ENCODE results near the gene PRSS23.

The PRSS23 gene

GRCh38 chr11:86784241-86784681 lies 16.1 kb upstream of the PRSS23 start:
- Histone ChIP-seq H3K4me3 (ENCODE audit: low read depth, low read length) (no peak overlapping the region), H3K27me3 (replicated peaks) (no peaks in the 10 kb centered on the region), H3K27ac (no peak overlapping the region), H3K36me3 (replicated peaks) (no peaks in the 10 kb centered on the region)
- in situ Hi-C loops (cut with HindIII; ENCODE audit: low pct_ligation_motif_present, low sequenced_read_pairs), result no loop called here
- no peak for TF ChIP-seq CTCF (IDR thresholded peaks at IDR 0.05; ENCODE audit: low read depth, low read length, missing control alignments)
- no peak for DNase-seq

DNA sequence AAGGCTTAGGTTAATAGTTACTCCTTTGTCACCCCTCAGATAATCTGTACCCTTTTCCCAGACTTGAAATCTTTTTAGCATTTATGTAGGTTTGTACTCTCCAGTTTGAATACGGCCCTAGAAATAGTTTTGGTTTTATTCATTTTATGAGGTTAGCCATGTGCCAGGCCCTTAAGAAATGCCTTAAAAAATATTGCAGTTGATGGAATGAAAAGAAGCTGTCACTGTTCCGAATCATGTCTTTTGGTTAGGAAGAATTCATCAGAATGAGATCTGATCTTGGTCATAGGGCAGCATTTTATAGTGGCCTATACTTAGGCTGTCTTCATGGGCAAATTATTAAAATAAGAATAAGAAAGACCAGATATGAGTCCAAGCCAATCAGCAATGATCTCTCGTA lies 14.8 kb upstream of the PRSS23 start:
- TF ChIP-seq CTCF (IDR thresholded peaks at IDR 0.05; ENCODE audit: low read depth, low read length, missing control alignments), result no peak

DNA sequence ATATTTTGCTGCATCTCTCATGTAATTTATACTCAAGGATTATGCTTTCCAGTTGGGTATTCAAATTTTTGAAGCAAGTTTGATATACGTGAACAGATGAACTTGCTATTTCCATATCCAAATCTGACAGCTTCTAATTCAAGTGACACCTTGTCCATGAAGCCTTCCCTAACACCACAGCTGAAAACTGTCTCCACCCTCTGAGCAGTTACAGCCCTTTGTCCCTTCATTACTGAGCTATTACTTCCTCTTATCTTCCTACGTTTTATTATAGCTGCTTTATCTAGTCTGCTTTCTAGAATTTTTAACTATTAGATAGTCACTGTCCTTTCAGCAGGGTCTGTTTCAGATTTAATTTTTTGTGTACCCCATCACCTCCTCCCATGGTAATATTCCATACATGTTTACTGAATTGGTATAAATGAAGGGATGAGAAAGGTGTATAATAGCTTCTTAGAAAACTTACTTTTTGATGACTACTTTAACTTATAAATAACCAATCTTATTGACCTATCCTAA lies 13.3 kb upstream of the PRSS23 start:
- Histone ChIP-seq H3K27ac (no peak overlapping the region), H3K36me3 (replicated peaks) (no peaks in the 10 kb centered on the region), H3K27me3 (replicated peaks) (no peaks in the 10 kb centered on the region), H3K4me3 (ENCODE audit: low read depth, low read length) (no peak overlapping the region)
- TF ChIP-seq CTCF (IDR thresholded peaks at IDR 0.05; ENCODE audit: low read depth, low read length, missing control alignments), result no peak
- no peak for DNase-seq
- in situ Hi-C loops (cut with HindIII; ENCODE audit: low pct_ligation_motif_present, low sequenced_read_pairs), result no loop called here

More for the DNA sequence above, 14.8 kb upstream of the PRSS23 start:
- H3K36me3 ChIP-seq (replicated peaks), result no peaks in the 10 kb centered on the region
- DNase-seq, result no peak
- in situ Hi-C loops (cut with HindIII; ENCODE audit: low pct_ligation_motif_present, low sequenced_read_pairs), result no loop called here
- H3K27me3 ChIP-seq (replicated peaks), result no peaks in the 10 kb centered on the region
- H3K4me3 ChIP-seq (ENCODE audit: low read depth, low read length), result no peak overlapping the region
- no peak overlapping the region for H3K27ac ChIP-seq

DNA sequence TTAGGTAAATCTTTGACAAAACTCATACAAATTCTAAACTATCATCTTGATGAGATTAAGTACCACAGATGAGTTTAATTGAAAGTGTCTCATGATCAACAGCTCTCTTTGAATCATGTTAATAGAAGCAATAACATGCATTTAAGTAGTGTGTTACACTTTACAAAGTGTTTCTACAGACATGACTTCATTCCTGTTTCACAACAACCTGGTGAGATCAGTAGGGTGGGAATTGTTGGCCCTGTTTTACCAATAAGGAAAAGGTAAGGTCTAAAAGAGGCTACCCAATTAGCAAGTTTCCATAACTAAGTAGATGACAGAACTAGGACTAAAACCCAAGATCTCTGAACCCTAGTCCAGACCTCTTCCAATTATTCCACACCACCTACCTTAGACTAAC lies 12.7 kb upstream of the PRSS23 start:
- no peak overlapping the region for H3K27ac ChIP-seq
- in situ Hi-C loops (cut with HindIII; ENCODE audit: low pct_ligation_motif_present, low sequenced_read_pairs), result no loop called here
- no peak for TF ChIP-seq CTCF (IDR thresholded peaks at IDR 0.05; ENCODE audit: low read depth, low read length, missing control alignments)
- no peak overlapping the region for H3K4me3 ChIP-seq (ENCODE audit: low read depth, low read length)
- no peaks in the 10 kb centered on the region for H3K36me3 ChIP-seq (replicated peaks)
- H3K27me3 ChIP-seq (replicated peaks), result no peaks in the 10 kb centered on the region
- DNase-seq, result no peak

DNA sequence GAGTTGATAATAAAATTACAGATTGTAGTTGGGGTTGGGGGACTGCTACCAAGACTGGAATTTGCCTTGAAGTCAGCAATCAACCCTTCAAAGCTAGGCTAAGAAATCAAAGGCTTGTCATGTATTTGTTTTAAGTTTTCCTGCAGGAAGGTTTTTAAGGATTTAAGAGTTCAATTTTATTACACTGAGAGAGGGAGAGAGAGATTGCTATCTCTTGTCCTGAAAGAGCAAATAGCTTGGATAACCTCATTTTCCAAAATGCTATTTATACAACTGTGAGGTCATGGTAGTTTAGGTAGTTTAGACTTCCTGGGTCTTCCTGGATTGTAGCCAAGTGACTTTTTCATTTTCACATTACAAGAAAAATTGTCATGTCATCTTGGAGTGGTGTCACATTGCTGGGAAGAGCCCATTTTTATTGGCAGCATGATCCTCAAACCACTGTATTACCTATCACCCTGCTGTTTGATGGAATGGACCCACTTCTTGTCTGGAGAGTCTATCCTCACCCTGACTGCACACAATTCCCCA lies 10.1 kb upstream of the PRSS23 start:
- TF ChIP-seq CTCF (IDR thresholded peaks at IDR 0.05; ENCODE audit: low read depth, low read length, missing control alignments), result no peak
- H3K36me3 ChIP-seq (replicated peaks), result no peaks in the 10 kb centered on the region
- H3K27me3 ChIP-seq (replicated peaks), result no peaks in the 10 kb centered on the region
- no peak overlapping the region for H3K27ac ChIP-seq
- DNase-seq, result no peak
- no peak overlapping the region for H3K4me3 ChIP-seq (ENCODE audit: low read depth, low read length)
- in situ Hi-C loops (cut with HindIII; ENCODE audit: low pct_ligation_motif_present, low sequenced_read_pairs), result no loop called here

Measured in brain microvascular endothelial cell (primary cell).